PC-9 (cell line): ENCODE data around the gene ROR2. TPM values are rescaled to one million over a fixed set of nuclear protein-coding genes. Genes with fewer than 3 reads are reported as not detected.

Source experiments
- BruUV-seq: library from RNA; stranded (reverse); fragments of 400-500 nt; replicated peaks from 2 replicates; lab custom pipeline; 2021; lab: Mats Ljungman, UMichigan
- CTCF ChIA-PET: fragments of 300-600 bp; sonication (Branson Sonifier 250); formaldehyde crosslinking; loops from one replicate; lab custom pipeline; 2022; ENCODE audit warnings: antibody characterized with exemption; lab: Charles Lee
- POLR2A ChIA-PET: fragments of 300-600 bp; sonication (Branson Sonifier 250); formaldehyde crosslinking; loops from one replicate; lab custom pipeline; 2022; ENCODE audit warnings: antibody characterized with exemption; ENCODE audit not compliant: unreplicated experiment; lab: Charles Lee
- DNase-seq, 2 experiments: peaks; one replicate each; pipeline versions ENCODE4 v3.0.0 to v3.0.0-alpha.2; 2015 to 2022; ENCODE audit warnings: mixed read lengths in 1 of 2
- H2AFZ ChIP-seq: fragments of 200-600 bp; sonication (generic); 2 replicates; pipeline ENCODE4 v1.8.1; 2017; ENCODE audit warnings: antibody characterized with exemption
- H3F3A ChIP-seq: fragments of 200-600 bp; sonication (generic); 2 replicates; pipeline ENCODE4 v1.8.1; 2017; ENCODE audit warnings: antibody characterized with exemption, mild to moderate bottlenecking, low read depth; ENCODE audit not compliant: insufficient read depth
- H3K27ac ChIP-seq: fragments of 200-600 bp; sonication (generic); 2 replicates; pipeline ENCODE4 v1.6.1; 2016; ENCODE audit warnings: mixed run types
- H3K27me3 ChIP-seq: fragments of 200-600 bp; sonication (generic); 2 replicates; pipeline ENCODE4 v1.6.1; 2016; ENCODE audit warnings: low read depth, mixed run types; ENCODE audit not compliant: insufficient read depth
- H3K36me3 ChIP-seq: fragments of 200-600 bp; sonication (generic); 2 replicates; pipeline ENCODE4 v1.6.1; 2016; ENCODE audit warnings: low read depth, mixed run types
- H3K4me1 ChIP-seq: fragments of 200-600 bp; sonication (generic); replicated peaks from 2 replicates; pipeline ENCODE4 v1.6.1; 2016; ENCODE audit warnings: mixed run types; ENCODE audit not compliant: insufficient read depth
- H3K4me2 ChIP-seq: fragments of 200-600 bp; sonication (generic); 2 replicates; pipeline ENCODE4 v1.6.1; 2017; ENCODE audit warnings: mixed run types
- H3K4me3 ChIP-seq: fragments of 200-600 bp; sonication (generic); 2 replicates; pipeline ENCODE4 v1.6.1; 2016; ENCODE audit warnings: mixed run types
- H3K79me2 ChIP-seq: fragments of 200-600 bp; sonication (generic); 2 replicates; pipeline ENCODE4 v1.6.1; 2017; ENCODE audit warnings: low read depth, mixed run types
- H3K9me2 ChIP-seq: fragments of 200-600 bp; sonication (generic); 2 replicates; pipeline ENCODE4 v1.8.1; 2017; ENCODE audit warnings: mild to moderate bottlenecking; ENCODE audit not compliant: insufficient read depth
- H3K9me3 ChIP-seq: fragments of 200-600 bp; sonication (generic); 2 replicates; pipeline ENCODE4 v1.8.1; 2016; ENCODE audit warnings: low read depth; ENCODE audit not compliant: insufficient read depth
- H4K20me1 ChIP-seq: fragments of 200-600 bp; sonication (generic); 2 replicates; pipeline ENCODE4 v1.8.1; 2017; ENCODE audit not compliant: insufficient read depth
- CTCF ChIP-seq: fragments of 200-600 bp; sonication (generic); conservative IDR thresholded peaks from 2 replicates; pipeline ENCODE4 v1.6.1; 2017; ENCODE audit warnings: mixed run types, antibody characterized with exemption, mild to moderate bottlenecking, moderate library complexity
- EZH2 ChIP-seq: fragments of 200-600 bp; sonication (generic); IDR thresholded peaks from 2 replicates; pipeline ENCODE4 v1.8.0; 2017; ENCODE audit warnings: antibody characterized with exemption, low read depth
- intact Hi-C: fragments of 100-400 bp; cut with micrococcal nuclease; formaldehyde crosslinking; loops from one replicate; pipeline ENCODE4 v1.10.0; 2022; ENCODE audit not compliant: unreplicated experiment
- total RNA-seq: library from RNA; stranded (reverse); gene quantifications from 2 replicates; pipeline ENCODE4 v1.2.3, GENCODE V29; 2021

ROR2 gene
- total RNA-seq, 1 experiment from 2014 or later = not detected

DNA sequence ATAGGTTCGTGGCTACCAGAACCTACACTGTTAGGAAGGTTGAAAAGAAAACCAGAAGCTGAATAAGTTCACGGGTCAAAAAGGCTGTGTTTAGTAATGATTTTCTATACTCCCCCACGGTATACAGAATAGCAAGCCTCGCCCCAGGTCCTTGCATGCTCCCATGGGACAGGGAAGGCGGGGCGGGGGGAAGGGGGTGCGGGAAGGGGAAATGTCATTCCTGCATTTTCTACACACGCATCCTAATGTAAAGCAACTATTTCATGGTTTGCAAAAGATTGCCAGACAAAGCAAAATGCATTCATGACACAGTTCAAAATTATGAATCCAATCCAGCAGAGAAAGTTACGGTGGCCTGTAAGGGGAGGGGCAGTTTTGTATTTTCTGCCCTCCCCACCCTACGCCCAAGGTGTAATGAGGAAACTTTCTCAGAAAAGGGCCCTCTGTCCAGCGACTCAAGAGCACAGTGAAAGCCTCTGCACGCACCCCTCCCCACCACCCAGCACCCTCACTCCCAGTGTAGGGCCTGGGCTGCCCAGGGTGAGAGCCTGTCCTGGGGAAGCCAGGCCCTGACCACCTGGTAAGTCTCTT is 105.2 kb downstream of the ROR2 start:
- Histone ChIP-seq H3K36me3 (no peaks in the 10 kb centered on the region), H3K27me3 (peaks cover 96% of the 10 kb centered on the region), H3K79me2 (no peaks in the 10 kb centered on the region), H3F3A (no peaks in the 10 kb centered on the region), H3K9me3 (no peaks in the 10 kb centered on the region), H3K9me2 (no peaks in the 10 kb centered on the region), H3K4me2 (no peak overlapping the region), H4K20me1 (no peaks in the 10 kb centered on the region), H3K4me1 (no peaks in the 10 kb centered on the region), H3K27ac (no peak overlapping the region), H3K4me3 (no peak overlapping the region), H2AFZ (no peak overlapping the region)
- BruUV-seq = no TSS peak
- DNase-seq = no peak
- intact Hi-C loops = no loop called here
- ChIA-PET POLR2A (no interaction called here), CTCF (no interaction called here)
- TF ChIP-seq CTCF (no peak), EZH2 (no peak)

DNA sequence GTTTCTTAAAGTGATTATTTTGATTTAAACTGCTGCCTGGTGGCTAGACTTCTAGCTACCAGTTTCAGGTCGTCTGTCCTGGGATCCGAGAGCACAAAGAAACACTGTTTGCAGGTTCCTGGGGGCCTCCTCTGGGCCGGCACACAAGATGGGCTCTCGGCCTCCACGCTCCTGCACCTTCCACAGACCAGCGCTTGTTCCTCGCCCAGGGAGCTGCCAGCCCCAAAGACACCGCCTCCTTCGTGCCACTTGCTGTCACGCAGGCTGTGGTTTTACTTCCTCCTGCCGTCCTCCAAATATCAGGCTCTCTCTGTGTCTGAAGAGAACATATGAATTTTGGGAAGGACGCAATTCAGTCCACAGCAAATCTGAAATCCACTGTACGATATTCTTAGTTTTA is 105.8 kb downstream of the ROR2 start:
- CTCF ChIA-PET = no interaction called here
- Histone ChIP-seq H3K27me3 (peaks cover 94% of the 10 kb centered on the region), H4K20me1 (no peaks in the 10 kb centered on the region), H3K79me2 (no peaks in the 10 kb centered on the region), H3K4me3 (no peak overlapping the region), H3K36me3 (no peaks in the 10 kb centered on the region), H3F3A (no peaks in the 10 kb centered on the region), H3K9me3 (no peaks in the 10 kb centered on the region), H2AFZ (no peak overlapping the region), H3K4me2 (no peak overlapping the region), H3K4me1 (no peaks in the 10 kb centered on the region), H3K9me2 (no peaks in the 10 kb centered on the region), H3K27ac (no peak overlapping the region)
- no peak for DNase-seq
- POLR2A ChIA-PET = no interaction called here
- TF ChIP-seq CTCF = no peak
- TF ChIP-seq EZH2 = no peak
- intact Hi-C loops = no loop called here
- no TSS peak for BruUV-seq

- Histone ChIP-seq H3K9me3 (no peaks in the 10 kb centered on the region), H3K4me1 (no peaks in the 10 kb centered on the region; the same call in 1 of the 2 replicates), H3K36me3 (no peaks in the 10 kb centered on the region), H3K4me3 (no peak overlapping the region), H3K9me2 (no peaks in the 10 kb centered on the region), H2AFZ (no peak overlapping the region), H3K27me3 (peaks cover 89% of the 10 kb centered on the region), H3F3A (no peaks in the 10 kb centered on the region), H3K4me2 (no peak overlapping the region), H4K20me1 (no peaks in the 10 kb centered on the region), H3K79me2 (no peaks in the 10 kb centered on the region), H3K27ac (no peak overlapping the region)
- CTCF ChIA-PET = no interaction called here
- TF ChIP-seq CTCF = no peak
- POLR2A ChIA-PET = interaction anchor here (0.6 kb wide), 1 partner anchor 523 kb away, joined by 5 read pairs; no protein-coding TSS in a partner anchor
- no peak for DNase-seq
- BruUV-seq = no TSS peak
- intact Hi-C loops = no loop called here
Measured at GRCh38 chr9:91843623-91844148, 106.3 kb downstream of the ROR2 start.
